Panc1 (cell line): ENCODE data around the gene CHD1L. TPM values are rescaled to one million over a fixed set of nuclear protein-coding genes. Genes with fewer than 3 reads are reported as not detected.

Experiments used
- ATAC-seq: fragments of 200-7000 bp; cut with Tn5 transposase; 2 replicates; pipeline ENCODE4 v1.9.1; 2020; ENCODE audit warnings: mild to moderate bottlenecking, moderate library complexity
- BruUV-seq: library from RNA; stranded (reverse); fragments of 400-500 nt; replicated peaks from 2 replicates; lab custom pipeline; 2021; lab: Mats Ljungman, UMichigan
- CTCF ChIA-PET: fragments of 300-600 bp; sonication (Branson Sonifier 250); formaldehyde crosslinking; loops from one replicate; lab custom pipeline; 2022; ENCODE audit warnings: antibody characterized with exemption; lab: Charles Lee
- POLR2A ChIA-PET: fragments of 300-600 bp; sonication (Branson Sonifier 250); formaldehyde crosslinking; loops from one replicate; lab custom pipeline; 2022; ENCODE audit warnings: antibody characterized with exemption; lab: Charles Lee
- DNase-seq: peaks from one replicate; pipeline ENCODE4 v3.0.0-alpha.2; 2010; ENCODE audit warnings: low read depth, low spot score
- H3K27ac ChIP-seq: 2 replicates; pipeline ENCODE4 v1.5.1; 2011; ENCODE audit warnings: mild to moderate bottlenecking, low read length, inconsistent platforms
- H3K27me3 ChIP-seq: fragments of 200-500 bp; sonication (Bioruptor generic); 2 replicates; pipeline ENCODE4 v1.6.0; 2014; ENCODE audit warnings: low read length, inconsistent platforms; ENCODE audit not compliant: control insufficient read depth, insufficient read depth
- H3K36me3 ChIP-seq: fragments of 200-500 bp; sonication (Bioruptor generic); 2 replicates; pipeline ENCODE4 v1.5.1; 2014; ENCODE audit warnings: inconsistent platforms, mild to moderate bottlenecking, low read length, moderate library complexity; ENCODE audit not compliant: control insufficient read depth, insufficient read depth
- H3K4me1 ChIP-seq: 2 replicates; pipeline ENCODE4 v1.5.1; 2011; ENCODE audit warnings: inconsistent platforms, mild to moderate bottlenecking, low read length, moderate library complexity; ENCODE audit not compliant: control insufficient read depth, insufficient read depth
- H3K4me3 ChIP-seq, 2 experiments: 2 replicates each; pipeline ENCODE4 v1.5.1; 2011 to 2012; ENCODE audit warnings: low read depth in 2 of 2, low read length in 2 of 2, mild to moderate bottlenecking in 2 of 2, inconsistent platforms in 1 of 2, moderate library complexity in 1 of 2
- H3K9me3 ChIP-seq: fragments of 200-500 bp; sonication (Bioruptor generic); 2 replicates; pipeline ENCODE4 v1.5.1; 2014; ENCODE audit warnings: low read depth, mild to moderate bottlenecking, inconsistent platforms, low read length, moderate library complexity; ENCODE audit not compliant: control insufficient read depth, insufficient read depth
- POLR2AphosphoS5 ChIP-seq: IDR thresholded peaks from 2 replicates; pipeline ENCODE4 v1.6.1; 2012; ENCODE audit warnings: mild to moderate bottlenecking, low read depth, low read length, moderate library complexity
- SIN3A ChIP-seq: IDR thresholded peaks from 2 replicates; pipeline ENCODE4 v1.6.1; 2012; ENCODE audit warnings: low read depth, mild to moderate bottlenecking, low read length, moderate library complexity, borderline replicate concordance; ENCODE audit not compliant: insufficient read depth
- TCF7L2 ChIP-seq: IDR thresholded peaks from 2 replicates; pipeline ENCODE4 v1.6.1; 2011; ENCODE audit warnings: mild to moderate bottlenecking, low read depth, low read length, inconsistent platforms
- in situ Hi-C: cut with HindIII; loops from 2 replicates; pipeline ENCODE4 v1.10.0; 2016; ENCODE audit warnings: low sequenced_read_pairs, low pct_unique_long_range_greater_than_20kb
- intact Hi-C: fragments of 100-400 bp; cut with micrococcal nuclease; formaldehyde crosslinking; loops from one replicate; pipeline ENCODE4 v1.10.0; 2022; ENCODE audit not compliant: unreplicated experiment
- total RNA-seq: library from RNA; stranded (reverse); gene quantifications from one replicate; pipeline ENCODE4 v1.2.1, GENCODE V29; 2021; ENCODE audit not compliant: unreplicated experiment
- TF ChIP-seq, protein P1 (sequence below), 2 experiments: IDR thresholded peaks; 2 replicates each; pipeline ENCODE4 v1.6.1; 2011 to 2012; ENCODE audit warnings: low read depth in 2 of 2, control low read depth in 1 of 2, low read length in 1 of 2, mild to moderate bottlenecking in 1 of 2, moderate library complexity in 1 of 2; ENCODE audit not compliant: insufficient read depth in 1 of 2
- TF ChIP-seq, protein P2 (sequence below): fragments of 450-650 bp; IDR thresholded peaks from 2 replicates; pipeline ENCODE4 v1.5.1; 2017; ENCODE audit warnings: mild to moderate bottlenecking

The CHD1L gene
- total RNA-seq, 1 experiment from 2014 or later = 48.3 TPM

DNA sequence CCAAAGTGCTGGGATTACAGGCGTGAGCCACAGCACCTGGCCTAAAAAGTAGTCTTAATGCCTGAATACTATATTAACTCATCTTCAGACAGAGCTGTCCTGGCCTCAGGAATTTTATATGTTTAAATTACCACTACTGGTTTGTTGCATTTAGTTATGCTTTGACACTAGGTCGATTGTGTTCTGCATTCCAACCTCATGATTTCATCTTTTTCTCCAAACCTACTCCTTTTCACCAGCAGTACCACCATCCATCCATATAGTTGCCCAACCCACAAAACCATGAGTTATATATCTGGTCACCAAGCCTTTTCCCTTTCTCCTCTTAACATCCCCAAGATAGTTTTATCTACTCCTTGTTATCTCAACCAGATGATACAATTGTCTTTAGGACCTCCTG lies 39.9 kb upstream of the CHD1L start:
- no TSS peak for BruUV-seq
- Histone ChIP-seq H3K27me3 (no peaks in the 10 kb centered on the region; the same call in 1 of the 2 replicates), H3K4me1 (no peaks in the 10 kb centered on the region), H3K27ac (no peak overlapping the region), H3K4me3 (no peak overlapping the region), H3K9me3 (no peaks in the 10 kb centered on the region), H3K36me3 (no peaks in the 10 kb centered on the region)
- intact Hi-C loops (no loop called here), in situ Hi-C loops (no loop called here)
- POLR2A ChIA-PET = no interaction called here
- DNase-seq (no peak), ATAC-seq (no peak)
- CTCF ChIA-PET = no interaction called here
- TF ChIP-seq, protein P1, sequence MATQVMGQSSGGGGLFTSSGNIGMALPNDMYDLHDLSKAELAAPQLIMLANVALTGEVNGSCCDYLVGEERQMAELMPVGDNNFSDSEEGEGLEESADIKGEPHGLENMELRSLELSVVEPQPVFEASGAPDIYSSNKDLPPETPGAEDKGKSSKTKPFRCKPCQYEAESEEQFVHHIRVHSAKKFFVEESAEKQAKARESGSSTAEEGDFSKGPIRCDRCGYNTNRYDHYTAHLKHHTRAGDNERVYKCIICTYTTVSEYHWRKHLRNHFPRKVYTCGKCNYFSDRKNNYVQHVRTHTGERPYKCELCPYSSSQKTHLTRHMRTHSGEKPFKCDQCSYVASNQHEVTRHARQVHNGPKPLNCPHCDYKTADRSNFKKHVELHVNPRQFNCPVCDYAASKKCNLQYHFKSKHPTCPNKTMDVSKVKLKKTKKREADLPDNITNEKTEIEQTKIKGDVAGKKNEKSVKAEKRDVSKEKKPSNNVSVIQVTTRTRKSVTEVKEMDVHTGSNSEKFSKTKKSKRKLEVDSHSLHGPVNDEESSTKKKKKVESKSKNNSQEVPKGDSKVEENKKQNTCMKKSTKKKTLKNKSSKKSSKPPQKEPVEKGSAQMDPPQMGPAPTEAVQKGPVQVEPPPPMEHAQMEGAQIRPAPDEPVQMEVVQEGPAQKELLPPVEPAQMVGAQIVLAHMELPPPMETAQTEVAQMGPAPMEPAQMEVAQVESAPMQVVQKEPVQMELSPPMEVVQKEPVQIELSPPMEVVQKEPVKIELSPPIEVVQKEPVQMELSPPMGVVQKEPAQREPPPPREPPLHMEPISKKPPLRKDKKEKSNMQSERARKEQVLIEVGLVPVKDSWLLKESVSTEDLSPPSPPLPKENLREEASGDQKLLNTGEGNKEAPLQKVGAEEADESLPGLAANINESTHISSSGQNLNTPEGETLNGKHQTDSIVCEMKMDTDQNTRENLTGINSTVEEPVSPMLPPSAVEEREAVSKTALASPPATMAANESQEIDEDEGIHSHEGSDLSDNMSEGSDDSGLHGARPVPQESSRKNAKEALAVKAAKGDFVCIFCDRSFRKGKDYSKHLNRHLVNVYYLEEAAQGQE (IDR thresholded peaks at IDR 0.05; ENCODE audit: insufficient read depth in 1 of 2, low read depth in 2 of 2, low read length in 1 of 2) = no peak
- TF ChIP-seq SIN3A (no peak), POLR2AphosphoS5 (no peak), TCF7L2 (no peak)
- TF ChIP-seq, protein P2, sequence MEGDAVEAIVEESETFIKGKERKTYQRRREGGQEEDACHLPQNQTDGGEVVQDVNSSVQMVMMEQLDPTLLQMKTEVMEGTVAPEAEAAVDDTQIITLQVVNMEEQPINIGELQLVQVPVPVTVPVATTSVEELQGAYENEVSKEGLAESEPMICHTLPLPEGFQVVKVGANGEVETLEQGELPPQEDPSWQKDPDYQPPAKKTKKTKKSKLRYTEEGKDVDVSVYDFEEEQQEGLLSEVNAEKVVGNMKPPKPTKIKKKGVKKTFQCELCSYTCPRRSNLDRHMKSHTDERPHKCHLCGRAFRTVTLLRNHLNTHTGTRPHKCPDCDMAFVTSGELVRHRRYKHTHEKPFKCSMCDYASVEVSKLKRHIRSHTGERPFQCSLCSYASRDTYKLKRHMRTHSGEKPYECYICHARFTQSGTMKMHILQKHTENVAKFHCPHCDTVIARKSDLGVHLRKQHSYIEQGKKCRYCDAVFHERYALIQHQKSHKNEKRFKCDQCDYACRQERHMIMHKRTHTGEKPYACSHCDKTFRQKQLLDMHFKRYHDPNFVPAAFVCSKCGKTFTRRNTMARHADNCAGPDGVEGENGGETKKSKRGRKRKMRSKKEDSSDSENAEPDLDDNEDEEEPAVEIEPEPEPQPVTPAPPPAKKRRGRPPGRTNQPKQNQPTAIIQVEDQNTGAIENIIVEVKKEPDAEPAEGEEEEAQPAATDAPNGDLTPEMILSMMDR = no peak

DNA sequence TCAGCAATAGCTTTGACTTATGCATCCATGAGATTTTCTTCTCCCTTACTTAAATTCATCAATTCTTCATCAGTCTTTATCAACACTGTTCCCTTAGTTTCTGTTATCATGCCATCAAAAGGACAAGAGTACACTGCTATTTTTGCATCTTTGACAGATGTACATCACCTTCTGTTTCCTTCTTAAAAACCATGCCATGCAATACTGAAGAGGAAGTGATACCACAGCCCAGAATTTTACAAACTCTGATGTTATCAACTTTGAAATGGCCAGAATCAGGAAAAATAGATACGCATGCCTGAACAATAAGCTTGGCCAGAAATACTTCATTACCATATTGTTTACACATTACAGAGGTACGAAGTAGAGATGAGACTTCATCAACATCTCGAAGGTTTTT lies 38.4 kb upstream of the CHD1L start:
- ATAC-seq (no peak), DNase-seq (no peak)
- H3K9me3 ChIP-seq = no peaks in the 10 kb centered on the region
- POLR2A ChIA-PET = no interaction called here
- BruUV-seq = no TSS peak
- H3K27ac ChIP-seq = no peak overlapping the region
- no peaks in the 10 kb centered on the region; the same call in none of the 2 replicates for H3K27me3 ChIP-seq
- intact Hi-C loops = no loop called here
- in situ Hi-C loops = no loop called here
- no peaks in the 10 kb centered on the region for H3K36me3 ChIP-seq
- no peaks in the 10 kb centered on the region for H3K4me1 ChIP-seq
- no peak overlapping the region for H3K4me3 ChIP-seq
- TF ChIP-seq SIN3A (no peak), POLR2AphosphoS5 (no peak), TCF7L2 (no peak)
- TF ChIP-seq, protein P2 = no peak
- TF ChIP-seq, protein P1 (IDR thresholded peaks at IDR 0.05; ENCODE audit: insufficient read depth in 1 of 2, low read depth in 2 of 2, low read length in 1 of 2) = no peak
- CTCF ChIA-PET = no interaction called here
